GM19463 (cell line): Measurements from ENCODE around the gene KLK13.

ENCODE experiments used
- ATAC-seq: cut with Tn5 transposase; IDR thresholded peaks from one replicate; pipeline ENCODE4 v1.9.1; 2021; ENCODE audit warnings: mild to moderate bottlenecking, moderate library complexity; ENCODE audit not compliant: unreplicated experiment

Gene KLK13

DNA sequence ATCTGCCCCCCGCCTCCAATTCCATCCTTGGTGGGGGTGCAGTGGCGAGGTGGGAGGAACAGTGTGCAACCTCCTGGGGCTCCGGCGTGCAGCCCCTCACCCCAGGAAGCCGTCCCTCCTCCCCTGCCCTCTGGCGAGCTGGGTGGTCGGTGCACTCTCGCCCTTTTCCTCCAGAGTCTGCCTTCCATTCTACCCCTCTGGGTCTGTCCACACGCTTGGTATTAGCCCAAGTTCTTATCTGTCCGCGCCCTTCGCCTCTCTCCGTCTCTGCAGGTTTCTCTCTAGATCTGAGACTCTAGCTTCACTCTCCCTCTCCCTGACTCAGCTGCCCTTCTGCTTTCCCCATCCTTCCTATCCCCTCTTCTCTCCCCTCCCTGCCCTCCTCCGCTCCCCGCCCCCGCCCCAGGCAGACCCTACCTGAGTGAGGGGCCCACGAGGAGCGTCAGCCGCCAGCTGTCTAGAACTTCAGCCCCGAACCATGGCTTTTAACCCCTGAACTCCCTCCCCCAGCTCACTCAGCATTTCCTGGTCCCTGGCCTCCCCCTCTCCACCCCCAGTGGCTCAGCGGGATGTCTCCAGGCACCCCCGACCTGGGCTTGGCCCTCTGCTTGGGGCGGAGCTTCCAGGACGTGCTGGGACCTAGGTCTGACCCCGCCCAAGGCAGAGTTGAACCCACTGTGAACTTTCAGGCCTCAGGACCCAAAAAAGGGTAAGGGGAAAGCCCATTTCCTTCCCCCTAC lies 499 bp upstream of the KLK13 start:
- ATAC-seq, result no peak

DNA sequence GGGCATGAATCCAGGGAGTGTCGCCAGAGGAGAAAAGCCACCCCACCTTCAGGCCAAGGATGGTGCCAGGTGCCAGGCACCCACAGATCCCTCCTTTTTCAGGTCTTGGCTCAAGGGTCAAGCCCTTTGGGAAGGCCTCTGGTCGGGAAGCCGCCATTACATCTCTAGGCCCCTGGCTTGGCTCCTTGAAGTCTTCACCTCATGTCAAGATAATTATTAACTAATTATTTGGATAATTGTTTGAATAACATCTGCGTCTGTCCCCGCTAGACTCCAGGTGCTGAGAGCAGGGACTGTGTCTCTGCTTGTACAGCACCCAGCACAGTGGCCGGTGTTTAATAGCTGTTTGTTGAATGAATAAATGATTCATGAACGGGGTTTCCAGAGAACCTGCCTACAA lies 1.2 kb downstream of the KLK13 start:
- ATAC-seq, result no peak

GRCh38 chr19:51060973-51061372 lies 3.9 kb downstream of the KLK13 start:
- no peak for ATAC-seq

- no peak for ATAC-seq
Measured at GRCh38 chr19:51060336-51060735, 4.6 kb downstream of the KLK13 start.

GRCh38 chr19:51059715-51060114 lies 5.2 kb downstream of the KLK13 start:
- no peak for ATAC-seq

DNA sequence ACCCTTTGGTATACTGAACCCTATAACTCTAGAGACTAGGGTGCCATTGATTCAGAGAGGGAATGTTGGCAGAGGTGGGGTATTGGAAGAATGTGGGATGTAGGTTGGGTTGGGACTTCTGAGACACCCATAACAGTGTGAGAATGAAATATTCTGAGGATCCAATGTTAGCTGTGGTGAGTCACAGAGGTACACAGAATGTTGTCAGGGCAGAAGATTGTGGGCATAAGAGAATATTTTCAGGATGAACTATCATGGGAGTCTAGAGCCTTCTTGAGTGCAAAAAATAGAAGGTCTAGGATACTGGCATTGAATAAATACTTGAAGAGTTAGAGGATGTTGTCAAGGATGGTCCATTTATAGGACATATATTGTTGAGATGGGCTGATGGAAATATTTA lies 9.0 kb downstream of the KLK13 start:
- no peak for ATAC-seq

GRCh38 chr19:51047031-51047335 lies 17.9 kb downstream of the KLK13 start:
- ATAC-seq, result no peak

DNA sequence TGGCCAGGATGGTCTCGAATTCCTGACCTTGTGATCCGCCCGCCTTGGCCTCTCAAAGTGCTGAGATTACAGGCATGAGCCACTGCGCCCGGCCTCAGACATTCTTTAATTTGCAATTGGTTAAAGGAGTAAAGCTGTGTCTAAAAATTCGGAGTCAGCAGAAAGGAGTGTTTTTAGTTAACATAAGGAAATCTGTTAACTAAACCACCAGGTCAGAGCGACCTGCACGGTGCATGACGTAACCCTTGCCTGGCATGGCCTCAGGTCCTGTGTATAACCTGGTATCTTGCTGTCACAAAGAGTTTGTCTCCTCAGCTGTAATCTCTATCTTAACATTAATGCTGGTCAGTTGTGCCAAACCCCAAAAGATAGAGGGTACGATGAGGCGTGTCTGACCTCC lies 20.6 kb downstream of the KLK13 start:
- ATAC-seq, result no peak

GRCh38 chr19:51043497-51043896 lies 21.4 kb downstream of the KLK13 start:
- no peak for ATAC-seq

GRCh38 chr19:51040151-51040550 lies 24.7 kb downstream of the KLK13 start:
- no peak for ATAC-seq

- ATAC-seq, result no peak
Measured at GRCh38 chr19:51036519-51036918, 28.4 kb downstream of the KLK13 start.

GRCh38 chr19:51034704-51035103 lies 30.2 kb downstream of the KLK13 start, which contains the start of gene KLK12:
Gene KLK12, minus strand, starts transcription at chr19:51035002. Its CDS starts 381 bp downstream, at chr19:51034621.
- ATAC-seq, result no peak

- no peak for ATAC-seq
Measured at GRCh38 chr19:51031880-51032225, 33.0 kb downstream of the KLK13 start.

DNA sequence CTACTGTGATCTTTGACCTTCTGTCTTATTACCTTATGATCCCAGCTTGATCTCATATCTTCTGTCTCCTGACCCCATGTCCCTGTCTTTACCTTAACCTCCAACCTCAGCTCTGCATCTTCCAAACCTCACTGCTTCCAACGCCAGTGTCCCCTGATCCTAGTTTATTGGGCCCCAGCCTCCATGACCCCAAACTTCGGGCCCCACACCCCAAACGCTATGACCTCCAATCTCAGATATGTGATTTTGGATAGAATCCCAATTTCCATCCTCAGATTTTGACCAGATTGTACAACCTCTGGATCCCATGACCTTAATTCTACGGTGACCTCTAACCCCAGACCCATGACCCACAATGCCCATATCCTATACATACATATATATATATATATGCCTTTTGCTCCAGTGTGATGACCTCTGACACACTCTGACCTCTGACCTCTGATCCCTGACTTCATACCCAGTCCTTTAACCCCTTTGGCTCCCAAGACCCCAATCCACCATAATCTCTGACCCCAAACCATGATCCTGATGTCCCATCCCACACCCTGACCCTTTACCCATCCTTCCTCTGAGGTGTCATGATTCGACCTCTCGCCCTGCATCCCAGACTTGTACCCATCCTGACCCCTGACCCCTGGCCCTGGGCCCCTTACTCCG lies 33.5 kb downstream of the KLK13 start:
- ATAC-seq, result no peak

DNA sequence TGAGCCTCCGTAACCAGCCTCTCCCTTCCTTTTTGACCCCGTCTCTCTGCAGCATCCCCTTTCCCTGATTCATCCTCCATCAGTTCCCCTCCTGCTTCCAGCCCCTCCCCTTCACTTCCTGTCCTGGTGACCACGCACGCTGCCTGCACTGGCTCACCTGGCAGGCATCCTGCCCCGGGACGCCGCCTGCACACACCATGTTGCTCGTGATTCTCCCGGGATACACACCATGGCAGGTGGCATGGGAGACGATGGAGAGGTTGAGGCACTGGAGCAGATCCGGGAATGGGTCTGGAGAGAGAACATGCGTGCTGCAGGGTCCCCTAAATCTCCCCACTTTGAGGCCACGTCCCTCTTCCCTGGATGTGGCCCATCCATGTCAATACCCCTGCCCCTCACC lies 34.3 kb downstream of the KLK13 start:
- no peak for ATAC-seq

GRCh38 chr19:51029718-51030117 lies 35.2 kb downstream of the KLK13 start:
- ATAC-seq, result no peak

DNA sequence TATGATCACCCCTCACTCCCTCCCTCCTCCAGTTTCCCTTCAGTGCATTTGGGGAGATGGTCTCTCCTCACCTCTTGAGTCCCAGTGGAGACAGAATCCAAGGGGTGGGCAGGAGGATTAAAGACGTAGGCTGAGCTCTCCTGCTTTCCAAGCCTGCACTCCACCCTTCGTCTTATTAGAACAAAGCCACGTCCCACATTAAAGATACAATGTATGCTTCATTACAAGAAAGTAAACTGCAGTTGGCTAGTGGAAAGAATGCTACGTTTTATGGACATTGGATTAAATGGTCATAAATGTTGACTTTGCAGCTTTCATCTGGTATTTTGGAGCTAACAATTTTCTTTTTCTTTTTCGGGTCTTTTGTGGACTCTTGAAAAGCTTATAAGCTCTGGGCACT lies 37.0 kb downstream of the KLK13 start:
- ATAC-seq, result no peak

DNA sequence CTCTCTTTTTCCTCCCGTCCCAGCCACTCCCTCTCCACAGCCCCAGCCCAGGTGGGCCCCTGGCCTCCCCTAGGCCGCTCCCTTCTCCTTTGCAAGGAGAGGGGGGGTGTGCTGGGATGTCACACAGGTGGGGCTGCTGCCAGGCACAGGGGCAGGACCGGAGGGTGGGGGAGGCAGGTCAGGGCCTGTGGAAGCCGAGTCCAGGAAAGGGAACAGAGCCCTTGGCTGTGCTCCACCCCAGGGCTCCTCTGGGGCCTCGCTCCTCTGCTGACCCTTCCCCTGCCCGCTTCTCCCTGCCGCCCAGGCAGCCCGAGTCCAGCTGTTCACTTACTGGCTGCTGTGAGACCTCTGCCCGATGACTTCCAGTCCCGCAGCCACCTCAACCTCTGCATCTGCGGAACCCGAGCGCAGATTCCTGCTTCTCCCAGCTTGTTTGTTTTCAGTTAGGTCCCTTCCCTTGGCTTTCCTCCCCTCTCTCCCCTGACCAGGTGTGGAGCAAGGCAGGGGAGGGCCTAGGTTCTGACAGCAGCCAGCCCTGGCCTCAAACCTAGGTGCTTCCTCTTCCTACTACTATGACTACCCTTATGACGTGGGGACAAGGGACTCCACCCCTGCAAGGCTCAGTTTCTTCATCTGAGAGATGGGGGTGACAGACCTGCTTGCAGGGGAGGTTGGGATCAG lies 37.6 kb downstream of the KLK13 start:
- ATAC-seq, result no peak

DNA sequence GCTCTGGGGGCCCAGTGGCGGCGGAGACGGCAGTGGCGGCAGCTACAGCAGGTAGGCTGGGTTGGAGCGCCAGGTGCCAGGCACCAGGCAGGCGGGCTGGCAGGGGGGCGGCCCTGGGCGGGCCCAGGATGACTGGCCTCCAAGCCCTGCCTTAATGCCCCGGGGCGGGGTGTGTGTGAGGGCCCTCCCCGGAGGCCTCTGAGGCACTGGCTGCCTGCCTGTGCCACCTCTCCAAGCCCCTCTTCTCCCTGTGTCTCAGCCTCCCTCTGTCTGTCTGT lies 38.4 kb downstream of the KLK13 start, which contains the start of gene KLK11:
KLK11 (minus strand) TSS at position 63 of the 278 bp plus-strand sequence. CDS start 985 bp downstream, outside the sequence.
- no peak for ATAC-seq

DNA sequence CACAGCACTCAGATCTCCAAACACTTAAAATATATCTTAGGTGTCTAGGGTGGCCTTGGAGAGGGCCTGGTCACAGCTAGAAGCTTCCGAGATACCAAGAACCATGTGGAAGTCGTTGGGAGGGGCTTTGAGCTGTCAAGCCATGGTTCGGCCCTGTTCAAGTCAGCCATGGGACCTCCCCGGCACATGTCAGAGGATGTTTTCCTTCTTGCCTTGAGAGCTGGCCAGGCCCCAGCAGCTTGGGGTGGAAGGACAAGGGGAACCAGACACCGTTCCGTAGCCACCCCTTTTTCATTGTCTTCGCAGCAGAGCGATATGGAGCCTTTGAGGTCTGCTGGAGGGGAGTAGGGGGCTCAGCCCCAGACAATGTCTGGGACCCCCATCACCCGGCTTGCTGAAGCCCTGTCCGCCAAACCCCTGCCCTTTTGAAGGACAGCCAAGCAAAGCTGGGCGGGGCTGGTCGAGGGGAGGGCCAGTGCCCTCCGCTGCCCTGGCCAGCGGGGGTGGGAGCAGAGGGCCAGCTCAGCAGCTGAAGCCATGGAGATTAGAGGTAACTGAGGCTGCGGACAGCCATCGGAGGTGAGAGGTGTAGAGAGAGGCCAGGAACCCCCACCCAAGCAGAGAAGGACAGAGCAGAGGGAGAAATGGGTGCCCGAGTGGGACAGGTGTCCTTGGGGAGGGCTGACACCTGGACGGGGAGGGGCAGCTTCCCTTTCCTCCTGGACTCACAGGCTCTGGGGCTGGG lies 38.9 kb downstream of the KLK13 start:
- ATAC-seq, result no peak

- no peak for ATAC-seq
Measured at GRCh38 chr19:51025401-51025800, 39.5 kb downstream of the KLK13 start.

DNA sequence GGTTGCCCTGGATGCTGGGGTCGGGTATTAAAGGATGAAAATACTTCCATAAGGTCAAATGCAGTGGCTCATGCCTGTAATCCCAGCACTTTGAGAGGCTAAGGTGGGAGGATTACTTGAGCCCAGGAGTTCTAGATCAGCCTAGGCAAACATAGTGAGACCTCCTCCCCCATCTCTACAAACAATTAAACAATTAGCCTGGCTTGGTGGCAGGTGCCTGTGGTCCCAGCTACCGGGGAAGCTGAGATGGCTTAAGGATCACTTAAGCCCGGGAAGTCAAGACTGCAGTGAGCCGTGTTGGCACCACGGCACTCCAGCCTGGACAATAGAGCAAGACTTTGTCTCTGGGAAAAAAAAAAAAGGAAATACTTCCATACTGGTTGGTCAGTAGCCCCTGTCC lies 40.0 kb downstream of the KLK13 start:
- ATAC-seq, result no peak
